Neural progenitor cell (in vitro differentiated cells): ENCODE results near the gene RPS6KA5. TPM values are rescaled to one million over a fixed set of nuclear protein-coding genes. Genes with fewer than 3 reads are reported as not detected.

Experiments
- DNase-seq: peaks from one replicate; pipeline ENCODE4 v3.0.0-alpha.2; 2016; ENCODE audit warnings: low spot score
- H2AFZ ChIP-seq: fragments of 200-600 bp; sonication (generic); replicated peaks from 2 replicates; pipeline ENCODE4 v1.6.1; 2016; ENCODE audit warnings: antibody characterized with exemption
- H3F3A ChIP-seq: fragments of 200-600 bp; sonication (generic); 2 replicates; pipeline ENCODE4 v1.6.1; 2016; ENCODE audit warnings: antibody characterized with exemption, low read depth
- H3K27ac ChIP-seq: fragments of 200-600 bp; sonication (generic); 2 replicates; pipeline ENCODE4 v1.5.1; 2016; ENCODE audit warnings: mild to moderate bottlenecking
- H3K27me3 ChIP-seq: fragments of 200-600 bp; sonication (generic); 2 replicates; pipeline ENCODE4 v1.6.1; 2016; ENCODE audit warnings: mild to moderate bottlenecking, moderate library complexity
- H3K36me3 ChIP-seq: fragments of 200-600 bp; sonication (generic); 2 replicates; pipeline ENCODE4 v1.5.1; 2016
- H3K4me1 ChIP-seq: fragments of 200-600 bp; sonication (generic); 2 replicates; pipeline ENCODE4 v1.6.1; 2016; ENCODE audit warnings: mixed run types
- H3K4me2 ChIP-seq: fragments of 200-600 bp; sonication (generic); 2 replicates; pipeline ENCODE4 v1.6.1; 2016
- H3K4me3 ChIP-seq: fragments of 200-600 bp; sonication (generic); 2 replicates; pipeline ENCODE4 v1.5.1; 2016
- H3K79me2 ChIP-seq: fragments of 200-600 bp; sonication (generic); 2 replicates; pipeline ENCODE4 v1.6.1; 2016; ENCODE audit warnings: low read depth
- H3K9ac ChIP-seq: fragments of 200-600 bp; sonication (generic); 2 replicates; pipeline ENCODE4 v1.6.1; 2016
- H3K9me3 ChIP-seq: fragments of 200-600 bp; sonication (generic); 2 replicates; pipeline ENCODE4 v1.5.1; 2016; ENCODE audit warnings: low read depth
- H4K20me1 ChIP-seq: fragments of 200-600 bp; sonication (generic); 2 replicates; pipeline ENCODE4 v1.6.1; 2016; ENCODE audit warnings: low read depth
- H3K27ac Mint-ChIP-seq: 3 replicates; pipeline ENCODE4 v1.8.0; 2021; ENCODE audit warnings: mixed read lengths
- H3K27me3 Mint-ChIP-seq: 2 replicates; pipeline ENCODE4 v1.8.0; 2022; ENCODE audit warnings: low read depth, mild to moderate bottlenecking, inconsistent platforms, moderate library complexity, mixed read lengths; ENCODE audit not compliant: insufficient read depth
- H3K36me3 Mint-ChIP-seq: 3 replicates; pipeline ENCODE4 v1.8.0; 2021; ENCODE audit warnings: mixed read lengths
- H3K4me1 Mint-ChIP-seq: 3 replicates; pipeline ENCODE4 v1.8.0; 2021; ENCODE audit warnings: mixed read lengths
- H3K4me3 Mint-ChIP-seq: 3 replicates; pipeline ENCODE4 v1.8.0; 2021; ENCODE audit warnings: mild to moderate bottlenecking, moderate library complexity, mixed read lengths
- H3K9me3 Mint-ChIP-seq: 3 replicates; pipeline ENCODE4 v1.8.0; 2020; ENCODE audit warnings: mixed read lengths
- CTCF ChIP-seq: fragments of 200-600 bp; sonication (generic); IDR thresholded peaks from 2 replicates; pipeline ENCODE4 v1.5.1; 2017; ENCODE audit warnings: antibody characterized with exemption, mild to moderate bottlenecking
- EZH2 ChIP-seq: fragments of 200-600 bp; sonication (generic); IDR thresholded peaks from 2 replicates; pipeline ENCODE4 v1.6.1; 2017; ENCODE audit warnings: antibody characterized with exemption, mild to moderate bottlenecking, moderate library complexity
- EZH2phosphoT487 ChIP-seq: fragments of 200-600 bp; sonication (generic); IDR thresholded peaks from 2 replicates; pipeline ENCODE4 v1.6.1; 2017; ENCODE audit warnings: antibody characterized with exemption
- total RNA-seq: library from RNA; depleted of rRNA; stranded (reverse); fragments of >200 nt; gene quantifications from 2 replicates; pipeline ENCODE4 v1.2.3, GENCODE V29; 2015; ENCODE audit warnings: low replicate concordance

RPS6KA5 gene
- total RNA-seq, 1 donor from 2014 or later: 8.3 TPM

- TF ChIP-seq CTCF (no peak), EZH2 (no peak), EZH2phosphoT487 (no peak)
- Histone ChIP-seq H2AFZ (no peak overlapping the region), H3K4me2 (peak overlapping the region; percentile 99), H3K9ac (no peak overlapping the region), H3K36me3 (no peaks in the 10 kb centered on the region), H3K27me3 (peaks cover 23% of the 10 kb centered on the region), H3K4me3 (peak overlapping the region; percentile 78), H3F3A (no peaks in the 10 kb centered on the region), H4K20me1 (peaks cover 3% of the 10 kb centered on the region), H3K27ac (no peak overlapping the region), H3K9me3 (no peaks in the 10 kb centered on the region), H3K79me2 (no peaks in the 10 kb centered on the region), H3K4me1 (peaks cover 4% of the 10 kb centered on the region)
- peak overlapping the region; percentile 91 for H3K4me3 Mint-ChIP-seq
- H3K9me3 Mint-ChIP-seq: no peaks in the 10 kb centered on the region
- H3K4me1 Mint-ChIP-seq: peaks cover 39% of the 10 kb centered on the region
- no peaks in the 10 kb centered on the region for H3K36me3 Mint-ChIP-seq
- H3K27ac Mint-ChIP-seq: peak overlapping the region; percentile 76
- peaks cover 8% of the 10 kb centered on the region for H3K27me3 Mint-ChIP-seq
- DNase-seq: no peak
These were observed 244.9 kb downstream of the RPS6KA5 start for GRCh38 chr14:90815572-90815821.

- Histone ChIP-seq H2AFZ (no peak overlapping the region), H3F3A (no peaks in the 10 kb centered on the region), H3K4me2 (peak overlapping the region; percentile 99), H3K4me1 (peaks cover 4% of the 10 kb centered on the region), H4K20me1 (peaks cover 3% of the 10 kb centered on the region), H3K9me3 (no peaks in the 10 kb centered on the region), H3K27ac (no peak overlapping the region), H3K9ac (no peak overlapping the region), H3K36me3 (no peaks in the 10 kb centered on the region), H3K4me3 (peak overlapping the region; percentile 78), H3K79me2 (no peaks in the 10 kb centered on the region), H3K27me3 (peaks cover 23% of the 10 kb centered on the region)
- Mint-ChIP-seq H3K36me3 (no peaks in the 10 kb centered on the region), H3K4me3 (peak overlapping the region; percentile 91), H3K9me3 (no peaks in the 10 kb centered on the region), H3K27ac (peak overlapping the region; percentile 76), H3K27me3 (peaks cover 7% of the 10 kb centered on the region), H3K4me1 (peaks cover 39% of the 10 kb centered on the region)
- no peak for DNase-seq
- TF ChIP-seq EZH2: no peak
- TF ChIP-seq EZH2phosphoT487: no peak
- no peak for TF ChIP-seq CTCF
These were observed 245.5 kb downstream of the RPS6KA5 start for GRCh38 chr14:90814806-90815571.

GRCh38 chr14:90813442-90813841 lies 247.0 kb downstream of the RPS6KA5 start:
- H3K27ac ChIP-seq: no peak overlapping the region
- H3K36me3 ChIP-seq: no peaks in the 10 kb centered on the region
- Mint-ChIP-seq H3K4me3 (peak overlapping the region; percentile 39), H3K4me1 (peaks cover 39% of the 10 kb centered on the region), H3K9me3 (no peaks in the 10 kb centered on the region), H3K36me3 (no peaks in the 10 kb centered on the region), H3K27ac (no peak overlapping the region), H3K27me3 (peaks cover 7% of the 10 kb centered on the region)
- no peak overlapping the region for H3K9ac ChIP-seq
- H2AFZ ChIP-seq: no peak overlapping the region
- H3K79me2 ChIP-seq: no peaks in the 10 kb centered on the region
- peaks cover 4% of the 10 kb centered on the region for H3K4me1 ChIP-seq
- H3K9me3 ChIP-seq: no peaks in the 10 kb centered on the region
- peaks cover 3% of the 10 kb centered on the region for H4K20me1 ChIP-seq
- H3K4me2 ChIP-seq: no peak overlapping the region
- no peak overlapping the region for H3K4me3 ChIP-seq
- TF ChIP-seq EZH2phosphoT487 (no peak), CTCF (no peak), EZH2 (no peak)
- peaks cover 23% of the 10 kb centered on the region for H3K27me3 ChIP-seq
- DNase-seq: no peak
- H3F3A ChIP-seq: no peaks in the 10 kb centered on the region
